ENCODE results near the gene CFB. TPM values are rescaled to one million over a fixed set of nuclear protein-coding genes. Genes with fewer than 3 reads are reported as not detected.
A peak's percentile ranks its signal among the peaks of the same experiment; 100 is the strongest.

Gene CFB
- total RNA-seq, 4 donors from 2014 or later, result 3.7 to 6.8 (median 5.1) TPM

- no peaks in the 10 kb centered on the region for H3K27me3 ChIP-seq
- H3K27ac ChIP-seq, result no peak overlapping the region
- WGBS, result 68% methylated on average over 6 of the region's 6 CpGs
- no peak for TF ChIP-seq EP300 (IDR thresholded peaks at IDR 0.05)
- no peak for TF ChIP-seq POLR2AphosphoS5 (IDR thresholded peaks at IDR 0.05)
- TF ChIP-seq POLR2A (IDR thresholded peaks at IDR 0.05), result no peak
- no peak for TF ChIP-seq CTCF (IDR thresholded peaks at IDR 0.05)
- no peaks in the 10 kb centered on the region for H3K9me3 ChIP-seq
- DNase-seq (ENCODE audit: low spot score in 2 of 2), result no peak
- H3K4me3 ChIP-seq, result no peak overlapping the region
- no peaks in the 10 kb centered on the region for H3K4me1 ChIP-seq
- H3K36me3 ChIP-seq, result no peaks in the 10 kb centered on the region
These were observed 26.1 kb upstream of the CFB start for GRCh38 chr6:31919624-31920303.

GRCh38 chr6:31920811-31921210, 25.1 kb upstream of the CFB start:
- Histone ChIP-seq H3K27ac (no peak overlapping the region), H3K27me3 (no peaks in the 10 kb centered on the region), H3K36me3 (no peaks in the 10 kb centered on the region), H3K4me1 (no peaks in the 10 kb centered on the region), H3K4me3 (no peak overlapping the region), H3K9me3 (no peaks in the 10 kb centered on the region)
- whole genome bisulfite sequencing, result 65% methylated on average over 2 of the region's 2 CpGs
- TF ChIP-seq POLR2AphosphoS5 (IDR thresholded peaks at IDR 0.05) (no peak), EP300 (IDR thresholded peaks at IDR 0.05) (no peak), POLR2A (IDR thresholded peaks at IDR 0.05) (no peak), CTCF (IDR thresholded peaks at IDR 0.05) (no peak)
- no peak for DNase-seq (ENCODE audit: low spot score in 2 of 2)

GRCh38 chr6:31922942-31923341, 23.0 kb upstream of the CFB start:
- no peaks in the 10 kb centered on the region for H3K27me3 ChIP-seq
- no peak for TF ChIP-seq POLR2AphosphoS5 (IDR thresholded peaks at IDR 0.05)
- TF ChIP-seq POLR2A (IDR thresholded peaks at IDR 0.05), result no peak
- WGBS, result 24% methylated on average over 5 of the region's 5 CpGs
- no peak for DNase-seq (ENCODE audit: low spot score in 2 of 2)
- no peaks in the 10 kb centered on the region for H3K9me3 ChIP-seq
- H3K4me3 ChIP-seq, result no peak overlapping the region
- no peaks in the 10 kb centered on the region for H3K4me1 ChIP-seq
- H3K27ac ChIP-seq, result no peak overlapping the region
- no peaks in the 10 kb centered on the region for H3K36me3 ChIP-seq

GRCh38 chr6:31927242-31927862, 18.5 kb upstream of the CFB start, which contains the start of gene C2:
TSS of gene C2 (plus strand) at chr6:31927717. CDS start at chr6:31927753, 36 bp downstream.
- 75% methylated on average over 11 of the region's 11 CpGs for WGBS
- DNase-seq (ENCODE audit: low spot score in 2 of 2), result no peak
- TF ChIP-seq CTCF (IDR thresholded peaks at IDR 0.05) (no peak), POLR2A (IDR thresholded peaks at IDR 0.05) (no peak), EP300 (IDR thresholded peaks at IDR 0.05) (no peak), POLR2AphosphoS5 (IDR thresholded peaks at IDR 0.05) (no peak)
- Histone ChIP-seq H3K36me3 (no peaks in the 10 kb centered on the region), H3K9me3 (no peaks in the 10 kb centered on the region), H3K27me3 (no peaks in the 10 kb centered on the region), H3K27ac (no peak within 1 kb of the TSS), H3K4me1 (no peaks in the 10 kb centered on the region), H3K4me3 (peak within 1 kb of the TSS; percentile 26)

GRCh38 chr6:31927863-31928671, 17.8 kb upstream of the CFB start:
- 81% methylated on average over 11 of the region's 11 CpGs for WGBS
- Histone ChIP-seq H3K27ac (no peak overlapping the region), H3K9me3 (no peaks in the 10 kb centered on the region), H3K4me3 (peak overlapping the region; percentile 26), H3K4me1 (no peaks in the 10 kb centered on the region), H3K36me3 (no peaks in the 10 kb centered on the region), H3K27me3 (no peaks in the 10 kb centered on the region)
- TF ChIP-seq POLR2AphosphoS5 (IDR thresholded peaks at IDR 0.05) (no peak), POLR2A (IDR thresholded peaks at IDR 0.05) (no peak), EP300 (IDR thresholded peaks at IDR 0.05) (no peak), CTCF (IDR thresholded peaks at IDR 0.05) (no peak)
- DNase-seq (ENCODE audit: low spot score in 2 of 2), result no peak

All from suprapubic skin (tissue), 4 donors.